OCI-LY1 (cell line): ENCODE measurements around the gene PRPF4.

Source experiments
- H2AFZ ChIP-seq: fragments of 200-600 bp; sonication (generic), shearing (Covaris generic); 2 replicates; pipeline ENCODE4 v1.6.0; 2014; ENCODE audit warnings: antibody characterized with exemption, mild to moderate bottlenecking, low read length
- H3F3A ChIP-seq: fragments of 200-600 bp; sonication (generic), shearing (Covaris generic); 2 replicates; pipeline ENCODE4 v1.6.0; 2014; ENCODE audit warnings: mild to moderate bottlenecking, antibody characterized with exemption, low read length, moderate library complexity; ENCODE audit not compliant: insufficient read depth
- H3K27ac ChIP-seq: fragments of 200-600 bp; sonication (generic); 2 replicates; pipeline ENCODE4 v1.5.1; 2014; ENCODE audit warnings: low read length, mixed run types, mild to moderate bottlenecking, low read depth; ENCODE audit not compliant: poor library complexity, severe bottlenecking
- H3K27me3 ChIP-seq: fragments of 200-600 bp; sonication (generic); 2 replicates; pipeline ENCODE4 v1.6.0; 2014; ENCODE audit warnings: antibody characterized with exemption, mild to moderate bottlenecking, low read length, moderate library complexity; ENCODE audit not compliant: insufficient read depth
- H3K36me3 ChIP-seq: fragments of 200-600 bp; sonication (generic); 2 replicates; pipeline ENCODE4 v1.6.1; 2014; ENCODE audit warnings: mild to moderate bottlenecking, antibody characterized with exemption, low read length, moderate library complexity, mixed read lengths; ENCODE audit not compliant: insufficient read depth
- H3K4me1 ChIP-seq: fragments of 200-600 bp; sonication (generic); 2 replicates; pipeline ENCODE4 v1.5.1; 2014; ENCODE audit warnings: mild to moderate bottlenecking, low read length, moderate library complexity; ENCODE audit not compliant: insufficient read depth, severe bottlenecking
- H3K4me2 ChIP-seq: fragments of 200-600 bp; sonication (generic), shearing (Covaris generic); 2 replicates; pipeline ENCODE4 v1.6.1; 2014; ENCODE audit warnings: low read length
- H3K4me3 ChIP-seq: fragments of 200-600 bp; sonication (generic); 2 replicates; pipeline ENCODE4 v1.5.1; 2014; ENCODE audit warnings: low read length, low read depth, mild to moderate bottlenecking, mixed read lengths; ENCODE audit not compliant: poor library complexity, severe bottlenecking
- H3K79me2 ChIP-seq: fragments of 200-600 bp; shearing (Covaris generic); 2 replicates; pipeline ENCODE4 v1.6.1; 2016; ENCODE audit warnings: mixed run types, low read length, mixed read lengths; ENCODE audit not compliant: insufficient read depth
- H3K9ac ChIP-seq: fragments of 200-600 bp; sonication (generic), shearing (Covaris generic); 2 replicates; pipeline ENCODE4 v1.6.1; 2014; ENCODE audit warnings: mild to moderate bottlenecking, low read length, mixed read lengths
- H3K9me2 ChIP-seq: fragments of 200-600 bp; sonication (generic), shearing (Covaris generic); 2 replicates; pipeline ENCODE4 v1.6.1; 2014; ENCODE audit warnings: low read depth, mild to moderate bottlenecking, low read length, mixed read lengths
- H3K9me3 ChIP-seq: fragments of 200-600 bp; shearing (Covaris generic); 2 replicates; pipeline ENCODE4 v1.6.1; 2014; ENCODE audit warnings: low read length, mixed read lengths
- H4K20me1 ChIP-seq: fragments of 200-600 bp; sonication (generic), shearing (Covaris generic); 2 replicates; pipeline ENCODE4 v1.6.0; 2016; ENCODE audit warnings: mild to moderate bottlenecking, low read length; ENCODE audit not compliant: insufficient read depth
- CTCF ChIP-seq: fragments of 200-600 bp; sonication (generic), shearing (Covaris generic); IDR thresholded peaks from 2 replicates; pipeline ENCODE4 v1.5.1; 2017; ENCODE audit warnings: mild to moderate bottlenecking, antibody characterized with exemption, low read length, moderate library complexity, mixed read lengths
- EZH2 ChIP-seq: fragments of 200-600 bp; sonication (generic), shearing (Covaris generic); IDR thresholded peaks from 2 replicates; pipeline ENCODE4 v1.8.0; 2017; ENCODE audit warnings: borderline replicate concordance, mixed run types, mild to moderate bottlenecking, antibody characterized with exemption, low read length, moderate library complexity, mixed read lengths

The PRPF4 gene

DNA sequence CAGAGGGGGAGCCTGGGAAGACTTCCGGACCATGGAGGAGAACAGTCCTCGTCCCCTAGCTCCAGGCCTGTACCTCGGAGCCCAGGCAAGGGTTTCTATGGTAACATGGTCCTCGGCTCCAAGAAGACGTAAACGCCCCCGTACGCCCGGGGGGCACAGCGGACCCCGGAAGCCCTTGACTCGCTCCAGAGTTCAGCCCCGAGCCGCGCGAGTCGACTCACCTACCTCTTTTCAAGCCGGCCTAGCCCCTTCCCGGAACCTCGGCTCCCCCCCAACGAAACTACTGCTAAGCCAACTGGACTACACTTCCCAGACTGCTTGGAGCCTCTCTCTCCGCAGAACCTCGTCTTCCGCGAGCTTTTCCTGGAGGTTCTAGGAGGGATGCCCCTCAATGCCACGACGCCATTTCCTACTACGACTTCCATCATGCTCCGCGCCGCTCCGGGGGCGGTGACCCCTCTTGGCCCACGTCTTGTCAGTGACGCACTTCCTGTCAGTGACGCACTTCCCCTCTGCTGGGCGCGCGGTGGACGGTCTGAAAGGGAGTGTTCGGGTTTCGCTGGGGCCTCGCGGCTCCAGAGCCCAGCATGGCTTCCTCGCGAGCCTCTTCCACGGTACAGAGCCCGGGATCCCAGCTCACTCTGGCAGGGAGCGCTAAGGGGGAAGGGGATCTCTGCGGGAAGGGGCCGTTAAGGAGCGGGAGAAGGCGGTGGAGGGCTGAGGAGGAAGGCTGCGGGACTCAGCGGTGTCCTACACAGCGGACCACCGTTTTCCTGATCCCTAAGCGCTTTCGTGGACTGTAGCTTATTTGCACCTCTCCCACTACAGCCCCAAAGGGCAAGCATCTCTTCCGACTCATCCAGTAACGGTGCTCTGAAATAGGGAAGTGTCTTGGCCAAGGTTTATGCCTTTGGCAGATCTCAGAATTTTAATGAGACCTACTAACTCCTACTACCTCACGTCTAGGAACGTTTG is at the start of gene PRPF4, which contains the start of gene CDC26:
PRPF4 (plus strand) TSS at position 502 of the 975 bp plus-strand sequence; CDS start at position 588, 86 bp downstream.
CDC26 (minus strand) TSS at position 416 of the 975 bp plus-strand sequence. CDS start 3,065 bp downstream, outside the sequence.
- no peaks in the 10 kb centered on the region for H3K9me2 ChIP-seq
- no peaks in the 10 kb centered on the region for H3K27me3 ChIP-seq
- H2AFZ ChIP-seq = 0 out of 2 replicates have a peak within 1 kb of the TSS, but pooled peaks have one; percentile 15
- no peaks in the 10 kb centered on the region for H3K9me3 ChIP-seq
- H3K4me2 ChIP-seq = peak within 1 kb of the TSS; percentile 86
- H3F3A ChIP-seq = no peaks in the 10 kb centered on the region
- peaks cover 15% of the 10 kb centered on the region for H3K4me1 ChIP-seq
- H4K20me1 ChIP-seq = no peaks in the 10 kb centered on the region
- H3K79me2 ChIP-seq = peaks cover 9% of the 10 kb centered on the region
- H3K9ac ChIP-seq = peak within 1 kb of the TSS; percentile 86
- H3K27ac ChIP-seq = peak within 1 kb of the TSS; percentile 63
- no peak for TF ChIP-seq EZH2
- no peak for TF ChIP-seq CTCF
- H3K4me3 ChIP-seq = peak within 1 kb of the TSS; percentile 97
- H3K36me3 ChIP-seq = peaks cover 64% of the 10 kb centered on the region

DNA sequence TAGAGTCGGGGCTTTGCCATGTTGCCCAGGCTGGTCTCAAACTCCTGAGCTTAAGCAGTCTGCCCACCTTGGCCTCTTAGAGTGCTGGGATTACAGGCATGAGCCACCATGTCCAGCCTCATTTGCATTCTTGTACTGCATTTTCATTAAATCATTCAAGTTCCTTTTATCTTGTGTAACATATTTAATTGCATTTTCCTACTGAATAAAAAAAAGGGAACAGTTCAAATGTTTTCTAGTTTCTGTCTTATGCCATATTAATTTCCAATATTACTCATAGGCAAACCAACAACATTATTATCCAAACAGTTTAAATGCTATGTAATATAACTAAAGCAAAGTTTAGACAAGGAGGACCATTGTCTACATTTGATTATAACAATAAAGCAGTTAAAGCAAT is 48.0 kb upstream of the PRPF4 start:
- no peak overlapping the region for H3K4me2 ChIP-seq
- no peak overlapping the region for H2AFZ ChIP-seq
- H3K9me2 ChIP-seq = no peaks in the 10 kb centered on the region
- peaks cover 18% of the 10 kb centered on the region for H3K4me1 ChIP-seq
- no peaks in the 10 kb centered on the region for H3K79me2 ChIP-seq
- no peaks in the 10 kb centered on the region for H3K27me3 ChIP-seq
- H3K27ac ChIP-seq = no peak overlapping the region
- H3K4me3 ChIP-seq = no peak overlapping the region
- H3F3A ChIP-seq = no peaks in the 10 kb centered on the region
- no peaks in the 10 kb centered on the region for H4K20me1 ChIP-seq
- TF ChIP-seq EZH2 (no peak), CTCF (no peak)
- peaks cover 4% of the 10 kb centered on the region; the same call in 1 of the 2 replicates for H3K36me3 ChIP-seq
- no peak overlapping the region for H3K9ac ChIP-seq
- no peaks in the 10 kb centered on the region for H3K9me3 ChIP-seq

DNA sequence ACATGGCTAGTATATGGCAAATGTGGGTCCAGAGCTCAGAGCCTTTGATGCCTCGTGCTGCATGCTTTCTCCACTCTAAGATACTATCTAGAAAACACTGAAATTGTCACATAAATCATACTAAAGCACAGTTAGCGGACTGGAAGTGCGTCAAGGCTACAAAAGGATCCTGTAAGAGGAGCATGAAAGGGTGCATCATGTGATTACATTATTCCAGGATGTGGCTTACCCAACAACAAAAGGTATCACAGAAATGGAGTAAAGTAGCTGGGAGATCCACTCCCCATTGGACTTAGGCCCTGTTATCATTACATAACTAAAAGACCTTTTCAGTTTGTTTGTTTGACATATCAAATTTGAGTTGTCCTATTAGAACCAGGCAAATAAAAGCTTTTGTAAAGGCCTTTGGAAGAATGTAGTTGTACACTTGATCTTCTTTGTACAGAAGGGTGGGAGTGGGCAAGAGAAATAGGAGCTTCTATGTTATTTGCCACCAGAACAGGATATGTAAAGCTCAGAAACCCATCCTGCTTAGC is 47.3 kb upstream of the PRPF4 start:
- no peaks in the 10 kb centered on the region for H3K79me2 ChIP-seq
- peaks cover 4% of the 10 kb centered on the region; the same call in 1 of the 2 replicates for H3K36me3 ChIP-seq
- TF ChIP-seq CTCF = no peak
- TF ChIP-seq EZH2 = no peak
- H4K20me1 ChIP-seq = no peaks in the 10 kb centered on the region
- peaks cover 18% of the 10 kb centered on the region for H3K4me1 ChIP-seq
- no peak overlapping the region for H3K9ac ChIP-seq
- no peak overlapping the region for H3K4me3 ChIP-seq
- no peaks in the 10 kb centered on the region for H3K27me3 ChIP-seq
- H3K9me3 ChIP-seq = no peaks in the 10 kb centered on the region
- no peak overlapping the region for H3K27ac ChIP-seq
- H3F3A ChIP-seq = no peaks in the 10 kb centered on the region
- no peak overlapping the region for H3K4me2 ChIP-seq
- no peak overlapping the region for H2AFZ ChIP-seq
- H3K9me2 ChIP-seq = no peaks in the 10 kb centered on the region
